ENCODE measurements around the gene RFNG. TPM values are rescaled to one million over a fixed set of nuclear protein-coding genes. Genes with fewer than 3 reads are reported as not detected.

Gene RFNG
- total and polyA plus RNA-seq, 2 donors (not counting 1 experiment from before 2014, with no cell fraction given) = 30.1 to 44.5 TPM

DNA sequence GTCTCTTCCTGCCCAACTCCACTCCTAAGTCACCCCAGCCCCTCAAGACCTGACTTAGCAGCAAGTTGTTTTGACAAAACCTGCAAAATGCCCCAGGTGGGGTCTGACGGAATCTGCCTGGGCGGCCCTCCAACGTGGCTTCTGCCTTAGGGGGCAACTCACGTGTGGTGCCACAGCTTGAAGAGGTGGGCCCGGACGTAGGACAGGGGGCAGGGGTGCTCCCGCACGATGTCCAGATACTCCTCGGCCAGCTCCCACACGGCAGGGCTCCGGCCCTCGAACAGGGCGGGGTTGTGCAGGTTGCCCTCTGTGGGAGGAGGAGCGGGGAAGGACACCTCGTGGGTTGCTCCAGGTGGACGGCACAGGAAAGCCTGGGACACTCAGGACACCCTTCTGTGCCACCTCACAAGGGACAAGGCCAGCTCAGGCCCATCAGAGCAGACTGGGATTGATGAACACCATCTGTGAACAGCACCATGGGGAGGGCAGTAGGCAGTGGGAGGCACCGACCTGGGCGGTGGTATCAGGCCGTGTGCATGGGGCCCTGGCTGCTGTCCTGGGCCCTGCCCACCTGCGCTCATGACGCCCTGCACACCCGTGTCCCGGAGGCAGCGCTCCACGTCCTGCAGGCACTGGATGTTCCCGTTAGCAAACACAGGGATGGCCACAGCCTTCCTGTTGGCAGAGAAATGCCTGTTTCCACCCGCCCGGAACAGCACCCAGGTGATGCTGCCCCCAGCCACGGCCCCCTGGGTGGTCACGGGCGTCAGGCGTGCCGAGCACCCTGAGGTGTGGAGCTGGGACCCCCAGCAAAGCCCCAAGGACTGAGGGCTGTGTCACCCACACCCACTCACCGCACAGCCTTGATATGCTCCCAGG is 9.7 kb upstream of the RFNG start:
- no peak overlapping the region for H3K9ac ChIP-seq (ENCODE audit: low read length)
- DNase-seq = no peak
- no peaks in the 10 kb centered on the region for H3K27me3 Mint-ChIP-seq

DNA sequence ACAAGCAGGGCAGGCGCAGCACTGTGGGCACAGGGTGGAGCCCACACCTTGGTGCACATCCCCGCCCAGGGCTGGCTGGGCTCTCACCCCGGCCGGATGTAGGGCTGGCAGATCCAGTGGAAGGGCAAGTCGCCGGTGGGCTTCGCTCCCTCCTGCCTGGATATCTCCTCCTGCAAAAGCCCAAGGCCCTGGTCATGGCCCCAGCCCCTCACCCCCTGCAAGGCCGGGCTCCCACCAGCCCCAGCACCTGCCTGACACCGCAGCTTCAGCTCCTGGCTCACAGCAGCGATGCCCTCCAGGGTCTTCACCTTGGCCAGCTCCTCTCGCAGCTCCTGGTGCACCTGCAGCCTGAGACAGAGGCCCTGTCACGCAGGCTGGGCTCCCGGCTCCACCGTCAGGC is 9.0 kb upstream of the RFNG start:
- H3K4me3 Mint-ChIP-seq = no peak overlapping the region
- Histone ChIP-seq H3K4me3 (ENCODE audit: control extremely low read depth in 1 of 5, extremely low read depth in 1 of 5, insufficient read depth in 1 of 5, low read depth in 2 of 5, low read length in 4 of 5) (no peak overlapping the region), H2AFZ (ENCODE audit: insufficient read depth, low read depth, low read length, poor library complexity, severe bottlenecking) (no peak overlapping the region), H3K27me3 (replicated peaks in 1 of 4; ENCODE audit: control extremely low read depth in 1 of 4, control insufficient read depth in 3 of 4, insufficient read depth in 4 of 4, low read length in 3 of 4) (no peaks in the 10 kb centered on the region), H3K4me1 (ENCODE audit: control insufficient read depth in 2 of 2, insufficient read depth in 2 of 2, low read length in 2 of 2) (peaks cover 8 to 17% of the 10 kb centered on the region in 2 donors), H3K9ac (ENCODE audit: low read length) (no peak overlapping the region), H3K9me3 (ENCODE audit: control extremely low read depth in 1 of 3, control insufficient read depth in 2 of 3, insufficient read depth in 1 of 3, low read length in 2 of 3) (no peaks in the 10 kb centered on the region), H3K27ac (ENCODE audit: low read length in 2 of 2) (no peak overlapping the region), H3K79me2 (ENCODE audit: control insufficient read depth, insufficient read depth, low read length) (no peaks in the 10 kb centered on the region), H3K36me3 (replicated peaks in 1 of 2; ENCODE audit: control extremely low read depth in 1 of 2, control insufficient read depth in 1 of 2, extremely low read depth in 1 of 2, insufficient read depth in 2 of 2, low read length in 1 of 2) (peaks cover 0 to 41% of the 10 kb centered on the region in 2 experiments), H3K4me2 (replicated peaks; ENCODE audit: low read depth, low read length, poor library complexity, severe bottlenecking) (no peak overlapping the region), H4K20me1 (ENCODE audit: control insufficient read depth, insufficient read depth, low read length, poor library complexity, severe bottlenecking) (peaks cover 8% of the 10 kb centered on the region)
- DNase-seq (no peak), ATAC-seq (ENCODE audit: low read depth) (no peak)
- no peaks in the 10 kb centered on the region for H3K27me3 Mint-ChIP-seq
- ChIA-PET POLR2A (no interaction called here), CTCF (no interaction called here)
- 94% methylated on average over 14 of the region's 14 CpGs for WGBS (ENCODE audit: insufficient coverage)
- intact Hi-C loops (cut with micrococcal nuclease) = no loop called here
- TF ChIP-seq, protein P1, sequence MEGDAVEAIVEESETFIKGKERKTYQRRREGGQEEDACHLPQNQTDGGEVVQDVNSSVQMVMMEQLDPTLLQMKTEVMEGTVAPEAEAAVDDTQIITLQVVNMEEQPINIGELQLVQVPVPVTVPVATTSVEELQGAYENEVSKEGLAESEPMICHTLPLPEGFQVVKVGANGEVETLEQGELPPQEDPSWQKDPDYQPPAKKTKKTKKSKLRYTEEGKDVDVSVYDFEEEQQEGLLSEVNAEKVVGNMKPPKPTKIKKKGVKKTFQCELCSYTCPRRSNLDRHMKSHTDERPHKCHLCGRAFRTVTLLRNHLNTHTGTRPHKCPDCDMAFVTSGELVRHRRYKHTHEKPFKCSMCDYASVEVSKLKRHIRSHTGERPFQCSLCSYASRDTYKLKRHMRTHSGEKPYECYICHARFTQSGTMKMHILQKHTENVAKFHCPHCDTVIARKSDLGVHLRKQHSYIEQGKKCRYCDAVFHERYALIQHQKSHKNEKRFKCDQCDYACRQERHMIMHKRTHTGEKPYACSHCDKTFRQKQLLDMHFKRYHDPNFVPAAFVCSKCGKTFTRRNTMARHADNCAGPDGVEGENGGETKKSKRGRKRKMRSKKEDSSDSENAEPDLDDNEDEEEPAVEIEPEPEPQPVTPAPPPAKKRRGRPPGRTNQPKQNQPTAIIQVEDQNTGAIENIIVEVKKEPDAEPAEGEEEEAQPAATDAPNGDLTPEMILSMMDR (IDR thresholded peaks at IDR 0.05) = no peak
- TF ChIP-seq EZH2 (IDR thresholded peaks at IDR 0.05; ENCODE audit: borderline replicate concordance, insufficient read depth, low read depth, low read length, poor library complexity, severe bottlenecking) = no peak
- no peak overlapping the region for H3K27ac Mint-ChIP-seq
- H3K9me3 Mint-ChIP-seq (ENCODE audit: insufficient read depth) = no peaks in the 10 kb centered on the region
- H3K4me1 Mint-ChIP-seq = peaks cover 8% of the 10 kb centered on the region

More for the DNA sequence above, 9.7 kb upstream of the RFNG start:
- peaks cover 5% of the 10 kb centered on the region for H3K79me2 ChIP-seq (ENCODE audit: control insufficient read depth, insufficient read depth, low read length)
- H3K4me3 ChIP-seq (ENCODE audit: control extremely low read depth in 1 of 5, extremely low read depth in 1 of 5, insufficient read depth in 1 of 5, low read depth in 2 of 5, low read length in 4 of 5) = no peak overlapping the region
- no peaks in the 10 kb centered on the region for H3K27me3 ChIP-seq (replicated peaks in 1 of 4; ENCODE audit: control extremely low read depth in 1 of 4, control insufficient read depth in 3 of 4, insufficient read depth in 4 of 4, low read length in 3 of 4)
- ChIA-PET CTCF (no interaction called here), POLR2A (no interaction called here)
- Mint-ChIP-seq H3K4me3 (no peak overlapping the region), H3K9me3 (ENCODE audit: insufficient read depth) (no peaks in the 10 kb centered on the region), H3K27ac (no peak overlapping the region), H3K4me1 (peaks cover 11% of the 10 kb centered on the region)
- intact Hi-C loops (cut with micrococcal nuclease) = no loop called here
- TF ChIP-seq EZH2 (IDR thresholded peaks at IDR 0.05; ENCODE audit: borderline replicate concordance, insufficient read depth, low read depth, low read length, poor library complexity, severe bottlenecking) = no peak
- TF ChIP-seq, protein P1 (IDR thresholded peaks at IDR 0.05) = no peak
- peaks cover 12 to 23% of the 10 kb centered on the region in 2 donors for H3K4me1 ChIP-seq (ENCODE audit: control insufficient read depth in 2 of 2, insufficient read depth in 2 of 2, low read length in 2 of 2)
- no peak overlapping the region for H3K27ac ChIP-seq (ENCODE audit: low read length in 2 of 2)
- H3K9me3 ChIP-seq (ENCODE audit: control extremely low read depth in 1 of 3, control insufficient read depth in 2 of 3, insufficient read depth in 1 of 3, low read length in 2 of 3) = no peaks in the 10 kb centered on the region
- H3K36me3 ChIP-seq (replicated peaks in 1 of 2; ENCODE audit: control extremely low read depth in 1 of 2, control insufficient read depth in 1 of 2, extremely low read depth in 1 of 2, insufficient read depth in 2 of 2, low read length in 1 of 2) = peaks cover 0 to 36% of the 10 kb centered on the region in 2 experiments
- peaks cover 8% of the 10 kb centered on the region for H4K20me1 ChIP-seq (ENCODE audit: control insufficient read depth, insufficient read depth, low read length, poor library complexity, severe bottlenecking)
- ATAC-seq (ENCODE audit: low read depth) = no peak
- H2AFZ ChIP-seq (ENCODE audit: insufficient read depth, low read depth, low read length, poor library complexity, severe bottlenecking) = no peak overlapping the region
- H3K4me2 ChIP-seq (replicated peaks; ENCODE audit: low read depth, low read length, poor library complexity, severe bottlenecking) = no peak overlapping the region
- 95% methylated on average over 31 of the region's 34 CpGs for WGBS (ENCODE audit: insufficient coverage)
